ENCODE measurements around the gene IGSF21.

GRCh38 chr1:18279351-18280074 is 171.9 kb downstream of the IGSF21 start:
- TF ChIP-seq, protein P1, sequence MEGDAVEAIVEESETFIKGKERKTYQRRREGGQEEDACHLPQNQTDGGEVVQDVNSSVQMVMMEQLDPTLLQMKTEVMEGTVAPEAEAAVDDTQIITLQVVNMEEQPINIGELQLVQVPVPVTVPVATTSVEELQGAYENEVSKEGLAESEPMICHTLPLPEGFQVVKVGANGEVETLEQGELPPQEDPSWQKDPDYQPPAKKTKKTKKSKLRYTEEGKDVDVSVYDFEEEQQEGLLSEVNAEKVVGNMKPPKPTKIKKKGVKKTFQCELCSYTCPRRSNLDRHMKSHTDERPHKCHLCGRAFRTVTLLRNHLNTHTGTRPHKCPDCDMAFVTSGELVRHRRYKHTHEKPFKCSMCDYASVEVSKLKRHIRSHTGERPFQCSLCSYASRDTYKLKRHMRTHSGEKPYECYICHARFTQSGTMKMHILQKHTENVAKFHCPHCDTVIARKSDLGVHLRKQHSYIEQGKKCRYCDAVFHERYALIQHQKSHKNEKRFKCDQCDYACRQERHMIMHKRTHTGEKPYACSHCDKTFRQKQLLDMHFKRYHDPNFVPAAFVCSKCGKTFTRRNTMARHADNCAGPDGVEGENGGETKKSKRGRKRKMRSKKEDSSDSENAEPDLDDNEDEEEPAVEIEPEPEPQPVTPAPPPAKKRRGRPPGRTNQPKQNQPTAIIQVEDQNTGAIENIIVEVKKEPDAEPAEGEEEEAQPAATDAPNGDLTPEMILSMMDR (IDR thresholded peaks at IDR 0.05; ENCODE audit: low read depth, low read length, missing input control) = no peak
- TF ChIP-seq FOXA1 (IDR thresholded peaks at IDR 0.05) (no peak), RXRA (IDR thresholded peaks at IDR 0.05) (no peak), RAD21 (IDR thresholded peaks at IDR 0.05) (no peak), TAF1 (conservative IDR thresholded peaks at IDR 0.05) (no peak), ZBTB33 (IDR thresholded peaks at IDR 0.05) (no peak), EGR1 (IDR thresholded peaks at IDR 0.05; ENCODE audit: low read depth in 2 of 2) (no peak), NR2F2 (IDR thresholded peaks at IDR 0.05) (no peak)
- TF ChIP-seq, protein P2, sequence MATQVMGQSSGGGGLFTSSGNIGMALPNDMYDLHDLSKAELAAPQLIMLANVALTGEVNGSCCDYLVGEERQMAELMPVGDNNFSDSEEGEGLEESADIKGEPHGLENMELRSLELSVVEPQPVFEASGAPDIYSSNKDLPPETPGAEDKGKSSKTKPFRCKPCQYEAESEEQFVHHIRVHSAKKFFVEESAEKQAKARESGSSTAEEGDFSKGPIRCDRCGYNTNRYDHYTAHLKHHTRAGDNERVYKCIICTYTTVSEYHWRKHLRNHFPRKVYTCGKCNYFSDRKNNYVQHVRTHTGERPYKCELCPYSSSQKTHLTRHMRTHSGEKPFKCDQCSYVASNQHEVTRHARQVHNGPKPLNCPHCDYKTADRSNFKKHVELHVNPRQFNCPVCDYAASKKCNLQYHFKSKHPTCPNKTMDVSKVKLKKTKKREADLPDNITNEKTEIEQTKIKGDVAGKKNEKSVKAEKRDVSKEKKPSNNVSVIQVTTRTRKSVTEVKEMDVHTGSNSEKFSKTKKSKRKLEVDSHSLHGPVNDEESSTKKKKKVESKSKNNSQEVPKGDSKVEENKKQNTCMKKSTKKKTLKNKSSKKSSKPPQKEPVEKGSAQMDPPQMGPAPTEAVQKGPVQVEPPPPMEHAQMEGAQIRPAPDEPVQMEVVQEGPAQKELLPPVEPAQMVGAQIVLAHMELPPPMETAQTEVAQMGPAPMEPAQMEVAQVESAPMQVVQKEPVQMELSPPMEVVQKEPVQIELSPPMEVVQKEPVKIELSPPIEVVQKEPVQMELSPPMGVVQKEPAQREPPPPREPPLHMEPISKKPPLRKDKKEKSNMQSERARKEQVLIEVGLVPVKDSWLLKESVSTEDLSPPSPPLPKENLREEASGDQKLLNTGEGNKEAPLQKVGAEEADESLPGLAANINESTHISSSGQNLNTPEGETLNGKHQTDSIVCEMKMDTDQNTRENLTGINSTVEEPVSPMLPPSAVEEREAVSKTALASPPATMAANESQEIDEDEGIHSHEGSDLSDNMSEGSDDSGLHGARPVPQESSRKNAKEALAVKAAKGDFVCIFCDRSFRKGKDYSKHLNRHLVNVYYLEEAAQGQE (IDR thresholded peaks at IDR 0.05) = no peak

All from liver (tissue), 3 donors.